T-cell (primary cell): ENCODE measurements around the gene KDM3A. TPM values are rescaled to one million over a fixed set of nuclear protein-coding genes. Genes with fewer than 3 reads are reported as not detected.

Experiments
- ATAC-seq, 4 experiments: fragments of 200-7000 bp in 3 of 4; fragments of 150-1000 bp in 1 of 4; cut with Tn5 transposase; replicated peaks in 1 of 4; 1 replicate in 3 of 4; 2 replicates in 1 of 4; pipeline ENCODE4 v1.10.0; 2021; ENCODE audit warnings: moderate library complexity in 3 of 4, mild to moderate bottlenecking in 2 of 4, moderate number of reproducible peaks in 1 of 4
- CTCF ChIA-PET, 2 donors: fragments of 300-600 bp; sonication (Branson Sonifier 250); formaldehyde crosslinking; loops; one replicate each; lab custom pipeline; 2022; ENCODE audit warnings: antibody characterized with exemption in 2 of 2; lab: Charles Lee
- POLR2A ChIA-PET, 2 donors: fragments of 300-600 bp; sonication (Branson Sonifier 250); formaldehyde crosslinking; loops; one replicate each; lab custom pipeline; 2022; ENCODE audit warnings: antibody characterized with exemption in 2 of 2; lab: Charles Lee
- DNase-seq, 35 experiments: peaks; one replicate each; pipeline versions ENCODE4 v3.0.0 to v3.0.0-alpha.2; 2013 to 2023
- H3K27ac ChIP-seq: one replicate; pipeline ENCODE4 v1.5.1; 2013; ENCODE audit warnings: low read length
- H3K27me3 ChIP-seq, 2 experiments: replicated peaks in 1 of 2; 1 replicate in 1 of 2; 2 replicates in 1 of 2; pipeline versions ENCODE4 v1.6.1 to v1.7.0; 2013; ENCODE audit warnings: low read length in 1 of 2, mixed read lengths in 1 of 2; ENCODE audit not compliant: control insufficient read depth in 2 of 2, insufficient read depth in 2 of 2; ENCODE audit errors: extremely low read depth in 1 of 2
- H3K36me3 ChIP-seq, 2 donors: 1 replicate in 1 of 2; 2 replicates in 1 of 2; pipeline versions ENCODE4 v1.6.1 to v1.7.0; 2013; ENCODE audit warnings: low read length in 1 of 2; ENCODE audit not compliant: control insufficient read depth in 2 of 2, insufficient read depth in 1 of 2; ENCODE audit errors: extremely low read depth in 1 of 2
- H3K4me1 ChIP-seq, 2 experiments: 1 replicate in 1 of 2; 2 replicates in 1 of 2; pipeline versions ENCODE4 v1.6.1 to v1.7.0; 2013; ENCODE audit warnings: low read length in 2 of 2, mixed read lengths in 1 of 2; ENCODE audit not compliant: insufficient read depth in 2 of 2, control insufficient read depth in 1 of 2; ENCODE audit errors: extremely low read depth in 1 of 2
- H3K4me3 ChIP-seq, 2 donors: 1 replicate in 1 of 2; 2 replicates in 1 of 2; pipeline versions ENCODE4 v1.5.1 to v1.7.0; 2013; ENCODE audit warnings: mild to moderate bottlenecking in 2 of 2, low read length in 1 of 2, moderate library complexity in 1 of 2; ENCODE audit not compliant: control insufficient read depth in 1 of 2; ENCODE audit errors: extremely low read depth in 1 of 2
- H3K9me3 ChIP-seq: 2 replicates; pipeline ENCODE4 v1.7.0; 2013
- H3K27ac Mint-ChIP-seq, 2 donors: one replicate each; pipeline ENCODE4 v1.8.0; 2020 to 2021; ENCODE audit warnings: mild to moderate bottlenecking in 2 of 2, mixed read lengths in 2 of 2
- H3K27me3 Mint-ChIP-seq, 2 donors: one replicate each; pipeline ENCODE4 v1.8.0; 2021 to 2022; ENCODE audit warnings: mixed read lengths in 2 of 2
- H3K36me3 Mint-ChIP-seq: one replicate; pipeline ENCODE4 v1.8.0; 2021; ENCODE audit warnings: mixed read lengths
- H3K4me1 Mint-ChIP-seq, 3 donors: one replicate each; pipeline ENCODE4 v1.8.0; 2020 to 2022; ENCODE audit warnings: mixed read lengths in 3 of 3, mild to moderate bottlenecking in 1 of 3
- H3K4me3 Mint-ChIP-seq, 3 donors: one replicate each; pipeline ENCODE4 v1.8.0; 2020 to 2022; ENCODE audit warnings: mild to moderate bottlenecking in 3 of 3, mixed read lengths in 3 of 3, moderate library complexity in 3 of 3
- H3K9me3 Mint-ChIP-seq, 3 donors: one replicate each; pipeline ENCODE4 v1.8.0; 2020 to 2022; ENCODE audit warnings: mixed read lengths in 3 of 3
- WGBS: methylation state at CpG from one replicate; pipeline ENCODE4 v1.1.5; 2013; ENCODE audit warnings: missing lambda C conversion rate; ENCODE audit not compliant: insufficient coverage; 5-methylcytosine and 5-hydroxymethylcytosine counted together
- total RNA-seq, 35 experiments: library from RNA in 6 of 35; stranded (reverse) in 6 of 35; fragments of 120-200 nt in 1 of 35; gene quantifications; one replicate each; pipeline versions ENCODE4 v1.2.1 to v1.2.4 and lab custom pipeline; 2013 to 2026

The KDM3A gene
- total RNA-seq, 5 donors from 2014 or later (not counting 1 experiment from before 2014, with no cell fraction given) = 140 to 168 (median 145) TPM

- ATAC-seq = no peak
- Histone ChIP-seq H3K4me3 (no peak overlapping the region), H3K27ac (no peak overlapping the region), H3K36me3 (peaks cover 2 to 3% of the 10 kb centered on the region in 2 donors), H3K4me1 (no peaks in the 10 kb centered on the region), H3K27me3 (no peaks in the 10 kb centered on the region), H3K9me3 (no peaks in the 10 kb centered on the region)
- peaks cover 4% of the 10 kb centered on the region for H3K36me3 Mint-ChIP-seq
- peak overlapping the region in 1 of 2 donors; percentile 76 for H3K27ac Mint-ChIP-seq
- peaks cover 0 to 8% (median 5%) of the 10 kb centered on the region in 3 donors for H3K9me3 Mint-ChIP-seq
- WGBS = no CpG with 5 or more reads among the region's 1 CpG
- no peaks in the 10 kb centered on the region for H3K27me3 Mint-ChIP-seq
- ChIA-PET POLR2A (interaction anchor here in 1 of 2 donors (0.6 kb wide), 1 partner anchor 112 kb away, joined by 3 read pairs; no protein-coding TSS in a partner anchor), CTCF (no interaction called here)
- peaks cover 0 to 3% (median 3%) of the 10 kb centered on the region in 3 donors for H3K4me1 Mint-ChIP-seq
- DNase-seq = no peak
- H3K4me3 Mint-ChIP-seq = no peak overlapping the region
These were observed 79.0 kb downstream of the KDM3A start for GRCh38 chr2:86520153-86520552.

- ChIA-PET CTCF (interaction anchor here in 1 of 2 donors (0.5 kb wide), 1 partner anchor 158 kb away, joined by 4 read pairs; no protein-coding TSS in a partner anchor), POLR2A (interaction anchor here in 1 of 2 donors (0.7 kb wide), 1 partner anchor 750 kb away, joined by 3 read pairs; no protein-coding TSS in a partner anchor)
- Histone ChIP-seq H3K4me1 (no peaks in the 10 kb centered on the region), H3K36me3 (peaks cover 2 to 3% of the 10 kb centered on the region in 2 donors), H3K27me3 (no peaks in the 10 kb centered on the region), H3K27ac (no peak overlapping the region), H3K4me3 (no peak overlapping the region), H3K9me3 (no peaks in the 10 kb centered on the region)
- no peak overlapping the region for H3K27ac Mint-ChIP-seq
- no peak for ATAC-seq
- H3K4me3 Mint-ChIP-seq = no peak overlapping the region
- peaks cover 0 to 3% (median 0%) of the 10 kb centered on the region in 3 donors for H3K4me1 Mint-ChIP-seq
- no peaks in the 10 kb centered on the region for H3K27me3 Mint-ChIP-seq
- peaks cover 0 to 8% (median 5%) of the 10 kb centered on the region in 3 donors for H3K9me3 Mint-ChIP-seq
- no peak for DNase-seq
- no CpG with 5 or more reads among the region's 1 CpG for WGBS
- peaks cover 9% of the 10 kb centered on the region for H3K36me3 Mint-ChIP-seq
These were observed 80.8 kb downstream of the KDM3A start for GRCh38 chr2:86521922-86522321.

- Histone ChIP-seq H3K9me3 (no peaks in the 10 kb centered on the region), H3K27me3 (no peaks in the 10 kb centered on the region), H3K36me3 (peaks cover 2 to 8% of the 10 kb centered on the region in 2 donors), H3K27ac (no peak overlapping the region), H3K4me1 (no peaks in the 10 kb centered on the region), H3K4me3 (no peak overlapping the region)
- ATAC-seq (no peak), DNase-seq (no peak)
- Mint-ChIP-seq H3K27me3 (no peaks in the 10 kb centered on the region), H3K9me3 (peaks cover 0 to 8% (median 5%) of the 10 kb centered on the region in 3 donors), H3K4me3 (no peak overlapping the region), H3K4me1 (peaks cover 0 to 3% (median 0%) of the 10 kb centered on the region in 3 donors), H3K27ac (no peak overlapping the region), H3K36me3 (peaks cover 9% of the 10 kb centered on the region)
- ChIA-PET POLR2A (no interaction called here), CTCF (no interaction called here)
- 100% methylated on average over 2 of the region's 2 CpGs for WGBS
These were observed 81.5 kb downstream of the KDM3A start for GRCh38 chr2:86522711-86523110.

- Mint-ChIP-seq H3K36me3 (peaks cover 15% of the 10 kb centered on the region), H3K4me3 (no peak overlapping the region), H3K27me3 (no peaks in the 10 kb centered on the region), H3K4me1 (peaks cover 0 to under 1% (median 0%) of the 10 kb centered on the region in 3 donors), H3K9me3 (peaks cover 0 to 8% (median 5%) of the 10 kb centered on the region in 3 donors), H3K27ac (no peak overlapping the region)
- H3K36me3 ChIP-seq = peaks cover 2 to 12% of the 10 kb centered on the region in 2 donors
- H3K4me1 ChIP-seq = no peaks in the 10 kb centered on the region
- H3K27me3 ChIP-seq = no peaks in the 10 kb centered on the region
- H3K27ac ChIP-seq = no peak overlapping the region
- ChIA-PET CTCF (no interaction called here), POLR2A (no interaction called here)
- no peaks in the 10 kb centered on the region for H3K9me3 ChIP-seq
- no peak overlapping the region for H3K4me3 ChIP-seq
- no CpG with 5 or more reads among the region's 4 CpGs for WGBS
- no peak for ATAC-seq
- no peak for DNase-seq
These were observed 82.3 kb downstream of the KDM3A start for GRCh38 chr2:86523491-86523890.

- DNase-seq (no peak), ATAC-seq (no peak)
- Histone ChIP-seq H3K4me3 (no peak overlapping the region), H3K4me1 (no peaks in the 10 kb centered on the region), H3K9me3 (no peaks in the 10 kb centered on the region), H3K36me3 (peaks cover 2 to 12% of the 10 kb centered on the region in 2 donors), H3K27ac (no peak overlapping the region), H3K27me3 (no peaks in the 10 kb centered on the region)
- CTCF ChIA-PET = no interaction called here
- Mint-ChIP-seq H3K27ac (no peak overlapping the region), H3K4me3 (no peak overlapping the region), H3K27me3 (no peaks in the 10 kb centered on the region), H3K9me3 (no peaks in the 10 kb centered on the region), H3K36me3 (peaks cover 29% of the 10 kb centered on the region), H3K4me1 (peaks cover 0 to 4% (median 0%) of the 10 kb centered on the region in 3 donors)
- POLR2A ChIA-PET = no interaction called here
- no CpG with 5 or more reads among the region's 11 CpGs for WGBS
These were observed 84.5 kb downstream of the KDM3A start for GRCh38 chr2:86525421-86526340.

- POLR2A ChIA-PET = no interaction called here
- Histone ChIP-seq H3K27me3 (no peaks in the 10 kb centered on the region), H3K4me1 (peaks cover 0 to 2% of the 10 kb centered on the region in 2 experiments), H3K9me3 (peaks cover 3% of the 10 kb centered on the region), H3K27ac (no peak overlapping the region), H3K36me3 (no peaks in the 10 kb centered on the region), H3K4me3 (no peak overlapping the region)
- WGBS = no CpG with 5 or more reads among the region's 3 CpGs
- no peak for ATAC-seq
- Mint-ChIP-seq H3K4me1 (peaks cover 26 to 41% (median 36%) of the 10 kb centered on the region in 3 donors), H3K27ac (peak overlapping the region in 1 of 2 donors; percentile 19), H3K36me3 (peaks cover 44% of the 10 kb centered on the region), H3K4me3 (no peak overlapping the region), H3K27me3 (no peaks in the 10 kb centered on the region), H3K9me3 (peaks cover 0 to 14% (median 5%) of the 10 kb centered on the region in 3 donors)
- DNase-seq = no peak
- CTCF ChIA-PET = no interaction called here
These were observed 92.4 kb downstream of the KDM3A start for GRCh38 chr2:86533589-86533988.
